ENCODE measurements around the gene HNRNPU.
"Not testable (repeated sequence)": the region's sequence is repeated elsewhere in the genome, so short reads cannot be mapped to it uniquely, and the experiment has no call there.

Gene HNRNPU

DNA sequence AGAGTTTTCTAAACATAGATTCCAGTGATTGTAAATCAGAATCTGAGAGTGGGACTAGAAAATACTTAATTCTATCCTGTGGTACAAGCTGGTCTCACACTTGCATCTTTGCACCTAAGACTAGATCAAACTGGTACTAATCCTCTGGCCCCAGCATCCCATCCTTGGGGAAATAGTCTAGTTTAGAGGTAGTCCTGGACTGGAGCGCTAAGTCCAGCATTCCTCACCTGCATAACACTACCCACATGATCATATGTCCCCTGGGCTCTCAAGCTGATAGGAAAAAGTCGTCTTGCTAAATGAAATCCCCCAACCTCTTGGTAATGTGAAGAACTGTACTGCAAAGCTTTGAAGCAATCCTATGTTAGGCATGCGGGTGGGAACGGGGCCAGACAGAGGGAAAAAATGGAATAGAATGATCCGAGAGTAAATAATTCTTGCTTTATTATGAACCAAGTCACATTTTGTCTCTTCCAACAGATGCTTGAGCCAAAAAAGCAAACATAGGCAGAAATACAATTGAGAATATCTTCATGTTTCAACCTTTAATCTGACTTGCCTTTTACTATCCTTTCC, 24.0 kb downstream of the HNRNPU start:
- DNase-seq (ENCODE audit: low read depth), result no peak

DNA sequence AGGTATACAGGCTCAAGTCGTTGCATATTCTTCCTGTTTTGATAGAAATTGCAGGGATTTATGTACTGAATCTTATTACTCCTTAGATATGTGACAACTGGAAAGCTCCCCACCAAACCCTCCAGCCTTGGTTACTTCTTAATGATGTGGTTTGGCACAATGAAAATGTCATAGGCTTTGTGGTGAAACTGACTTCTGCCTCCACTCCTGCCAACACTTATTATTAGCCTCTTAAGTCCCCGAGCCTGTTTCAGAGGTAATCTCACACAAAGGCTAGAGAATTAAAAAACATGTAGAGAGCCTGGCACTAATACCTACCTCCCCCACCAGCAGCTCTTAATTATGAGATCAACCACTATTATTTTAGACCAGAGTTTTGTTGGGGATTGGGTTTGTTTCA, 24.7 kb downstream of the HNRNPU start:
- no peak for DNase-seq (ENCODE audit: low read depth)

DNA sequence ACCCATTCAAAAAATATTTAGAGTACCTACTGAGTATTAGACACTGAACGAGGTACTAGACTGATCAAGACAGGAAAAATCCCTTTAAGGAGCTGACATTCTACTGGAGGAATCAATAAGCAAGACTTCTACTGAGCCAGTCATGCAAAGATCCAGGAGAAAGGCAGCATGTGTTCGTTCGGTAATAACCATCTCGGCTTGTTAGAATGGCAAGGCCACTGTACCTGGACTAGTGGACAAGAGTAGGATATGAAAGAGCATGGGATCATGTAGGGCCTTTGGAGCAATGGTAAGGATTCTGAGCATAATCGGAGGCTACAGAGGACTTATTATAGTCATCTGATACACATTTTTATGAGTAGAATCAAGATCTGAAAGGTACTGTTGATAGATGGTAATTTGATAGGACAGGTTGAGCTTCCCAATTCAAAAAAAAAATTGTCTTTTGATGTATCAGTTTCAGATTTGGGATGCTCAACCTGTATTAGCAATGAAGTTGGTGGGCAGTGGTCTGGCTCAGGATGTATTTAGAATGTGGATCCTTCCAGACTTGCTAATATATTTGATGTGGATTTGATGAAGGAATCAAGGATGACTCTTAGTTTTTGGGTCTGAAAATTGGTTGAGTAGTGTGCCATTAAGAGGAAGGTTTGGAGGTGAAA, 26.6 kb downstream of the HNRNPU start:
- no peak for DNase-seq (ENCODE audit: low read depth)

DNA sequence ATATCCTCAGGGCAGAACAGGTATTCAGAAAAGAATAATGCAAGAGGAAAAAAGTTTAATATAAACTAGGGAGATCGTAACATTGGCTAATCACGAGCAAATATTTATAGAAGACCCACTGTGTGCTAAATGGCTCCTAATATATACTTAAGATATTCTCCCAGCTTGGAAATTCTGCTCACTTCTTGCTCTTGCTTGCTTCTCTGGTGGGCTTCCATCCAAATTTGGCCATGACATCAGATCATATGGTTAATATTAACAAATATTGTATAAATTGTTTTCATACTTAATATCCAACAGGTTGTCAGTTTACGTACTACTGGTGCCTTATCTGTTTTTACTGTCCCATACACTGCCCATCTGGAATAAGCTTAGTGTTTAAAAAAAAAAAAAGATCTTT, 27.8 kb downstream of the HNRNPU start:
- DNase-seq (ENCODE audit: low read depth), result no peak

DNA sequence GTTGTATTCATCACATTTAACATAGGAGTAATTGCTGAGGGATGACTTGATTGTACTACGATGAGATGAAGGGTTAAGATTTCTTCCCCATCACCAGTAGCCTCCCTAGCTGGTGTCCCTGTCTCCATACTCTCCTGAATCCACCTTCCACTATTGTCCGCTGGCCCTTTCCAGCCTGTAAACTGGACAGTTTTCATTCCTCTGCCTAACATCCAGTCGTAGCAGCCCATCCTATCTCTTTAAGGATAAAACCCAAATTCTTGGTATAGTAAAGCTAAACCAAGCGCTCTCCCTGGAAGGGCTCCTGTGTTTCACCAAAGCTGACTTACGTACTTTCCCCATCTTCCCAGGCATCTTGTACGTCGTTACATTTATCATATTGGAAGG, 28.2 kb downstream of the HNRNPU start:
- no peak for DNase-seq (ENCODE audit: low read depth)

GRCh38 chr1:244835276-244836134, 28.8 kb downstream of the HNRNPU start, which contains the start of gene COX20:
Gene COX20 (plus strand): TSS chr1:244835658. CDS start chr1:244835715, 57 bp downstream.
- DNase-seq (ENCODE audit: low read depth), result peak; percentile 82

DNA sequence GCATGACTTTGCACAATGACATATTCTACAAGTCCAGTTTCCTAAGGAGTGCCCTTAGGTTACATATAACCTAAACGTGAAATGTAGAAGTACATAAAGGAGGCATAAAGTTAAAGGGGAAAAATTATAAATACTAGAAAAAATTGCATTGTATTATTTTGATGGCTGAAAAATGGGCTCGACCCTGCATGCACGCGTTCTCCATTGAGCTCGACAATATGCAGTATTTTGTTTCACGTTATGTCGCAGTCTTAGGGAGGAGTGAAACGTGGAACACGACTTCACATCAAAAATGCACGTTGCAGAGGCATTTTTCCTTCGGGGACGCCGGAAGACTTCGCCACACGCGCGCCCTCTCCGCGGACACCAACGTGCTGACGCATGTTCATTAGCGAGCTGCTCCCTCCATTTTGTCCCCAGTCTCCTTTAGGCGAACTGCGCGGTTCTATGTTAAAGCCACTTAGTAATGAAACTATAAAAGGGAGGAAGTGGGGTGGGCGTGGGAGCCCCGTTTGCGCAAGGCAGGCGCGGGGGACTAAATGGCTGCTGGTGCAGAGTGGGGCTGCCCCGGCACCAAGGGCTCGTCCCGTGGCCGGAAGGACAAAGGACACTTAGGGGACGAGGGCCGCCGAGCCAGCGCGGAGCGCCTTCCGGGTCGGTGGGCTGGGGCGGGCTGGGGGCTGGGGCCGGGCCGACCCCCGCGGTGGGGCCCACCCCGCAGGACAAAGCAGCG, 29.6 kb downstream of the HNRNPU start:
- DNase-seq (ENCODE audit: low read depth), result peak; percentile 89

GRCh38 chr1:244833734-244834542, 30.4 kb downstream of the HNRNPU start:
- DNase-seq (ENCODE audit: low read depth), result peak; percentile 20

DNA sequence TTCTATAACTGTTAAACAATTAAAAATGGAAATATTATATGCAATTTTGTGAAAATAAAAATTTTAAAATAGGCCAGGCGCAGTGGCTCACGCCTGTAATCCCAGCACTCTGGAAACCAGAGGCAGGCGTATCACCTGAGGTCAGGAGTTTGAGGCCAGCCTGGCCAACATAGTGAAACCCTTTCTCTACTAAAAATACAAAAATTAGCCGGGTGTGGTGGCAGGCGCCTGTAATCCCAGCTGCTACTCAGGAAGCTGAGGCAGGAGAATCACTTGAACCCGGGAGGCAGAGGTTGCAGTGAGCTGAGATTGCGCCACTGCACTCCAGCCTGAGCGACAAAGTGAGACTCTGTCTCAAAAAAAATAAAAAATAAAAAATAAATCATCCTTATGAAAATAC, 31.1 kb downstream of the HNRNPU start:
- not testable (repeated sequence) for DNase-seq (ENCODE audit: low read depth)

GRCh38 chr1:244830639-244831038, 33.7 kb downstream of the HNRNPU start:
- no peak for DNase-seq (ENCODE audit: low read depth)

DNA sequence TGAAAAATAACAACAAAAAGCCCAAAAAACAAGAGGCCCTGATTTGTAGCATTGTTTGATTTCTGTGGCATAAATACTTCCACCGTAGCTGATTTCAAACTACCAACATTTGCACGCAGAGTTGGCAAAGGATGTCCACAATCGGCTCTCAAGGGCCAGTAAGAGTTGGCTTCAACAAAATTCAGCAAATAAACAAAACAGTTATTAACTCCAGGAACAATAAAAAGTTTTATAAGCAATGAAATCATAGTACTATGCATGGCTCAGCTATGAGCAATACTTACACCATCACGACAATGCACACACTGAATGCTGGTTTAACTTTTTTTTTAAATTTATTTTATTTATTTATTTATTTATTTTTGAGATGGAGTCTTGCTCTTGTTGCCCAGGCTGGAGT, 37.6 kb downstream of the HNRNPU start:
- no peak for DNase-seq (ENCODE audit: low read depth)

DNA sequence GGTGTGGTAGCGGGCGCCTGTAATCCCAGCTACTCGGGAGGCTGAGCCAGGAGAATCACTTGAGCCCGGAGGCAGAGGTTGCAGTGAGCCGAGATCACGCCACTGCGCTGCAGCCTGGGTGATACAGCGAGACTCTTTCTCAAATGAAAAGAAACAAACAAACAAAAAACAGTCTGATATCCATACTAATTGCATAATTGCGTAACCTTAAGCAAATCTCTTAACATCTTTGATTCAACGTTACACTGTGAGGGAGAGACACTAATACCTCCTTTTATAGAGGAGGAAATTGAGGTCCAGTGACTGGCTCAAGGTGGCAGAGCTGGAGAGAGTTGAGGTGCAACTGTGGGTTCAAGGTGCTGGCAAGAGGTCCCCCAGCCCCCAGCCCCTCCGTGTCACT, 41.5 kb downstream of the HNRNPU start:
- DNase-seq (ENCODE audit: low read depth), result no peak

DNA sequence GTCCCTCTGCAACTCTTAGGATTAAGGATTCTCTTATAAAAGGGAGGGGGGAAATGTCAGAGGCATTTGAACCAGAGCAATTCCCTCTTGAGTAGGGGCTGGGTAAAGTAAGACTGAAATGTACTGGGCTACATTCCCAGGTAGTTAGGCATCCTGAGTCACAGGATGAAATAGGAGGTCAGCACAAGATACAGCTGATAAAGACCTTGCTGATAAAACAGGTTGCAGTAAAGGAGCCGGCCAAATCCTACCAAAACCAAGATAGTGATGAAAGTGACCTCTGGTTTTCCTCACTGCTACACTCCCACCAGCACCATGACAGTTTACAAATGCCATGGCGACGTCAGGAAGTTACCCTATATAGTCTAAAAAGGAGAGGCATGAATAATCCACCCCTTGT, 43.2 kb downstream of the HNRNPU start:
- DNase-seq (ENCODE audit: low read depth), result no peak

- DNase-seq (ENCODE audit: low read depth), result no peak
Observed at GRCh38 chr1:244820131-244820530, 44.2 kb downstream of the HNRNPU start.

DNA sequence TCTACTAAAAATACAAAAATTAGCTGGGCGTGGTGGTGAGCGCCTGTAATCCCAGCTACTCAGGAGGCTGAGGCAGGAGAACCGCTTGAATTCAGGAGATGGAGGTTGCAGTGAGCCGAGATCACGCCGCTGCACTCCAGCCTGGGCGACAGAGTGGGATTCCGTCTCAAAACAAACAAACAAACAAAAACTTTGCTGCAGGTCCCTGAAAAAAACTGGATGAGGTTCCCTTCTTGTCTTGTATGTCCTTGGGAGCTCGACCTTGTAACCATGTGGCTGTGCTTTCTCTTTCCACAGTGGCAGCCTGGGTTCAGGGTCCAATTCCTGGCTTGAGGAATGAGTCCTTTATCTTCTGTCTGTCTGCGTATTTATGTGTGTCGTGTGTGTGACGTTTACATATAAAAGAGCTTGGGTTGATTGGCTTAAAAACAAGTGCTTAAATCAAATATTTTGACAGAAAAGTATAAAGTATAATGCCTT, 46.9 kb downstream of the HNRNPU start:
- DNase-seq (ENCODE audit: low read depth), result no peak

DNA sequence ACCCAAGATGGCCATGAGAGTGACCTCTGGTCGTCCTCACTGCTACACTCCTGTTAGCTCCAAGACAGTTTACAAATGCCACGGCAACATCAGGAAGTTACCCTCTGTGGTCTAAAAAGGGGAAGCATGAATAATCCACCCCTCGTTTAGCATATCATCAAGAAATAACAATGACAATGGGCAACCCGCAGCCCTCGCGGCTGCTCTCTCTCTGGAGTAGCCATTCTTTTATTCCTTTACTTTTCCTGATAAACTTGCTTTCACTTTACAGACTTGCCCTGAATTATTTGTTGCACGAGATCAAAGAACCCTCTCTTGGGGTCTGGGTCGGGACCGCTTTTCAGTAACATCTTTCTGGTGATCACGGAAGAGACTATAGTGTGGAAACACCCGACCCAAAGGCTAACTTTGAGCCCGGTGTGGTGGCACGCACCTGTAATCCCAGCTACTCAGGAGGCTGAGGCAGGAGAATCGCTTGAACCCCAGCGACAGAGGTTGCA, 48.7 kb downstream of the HNRNPU start:
- DNase-seq (ENCODE audit: low read depth), result no peak

DNA sequence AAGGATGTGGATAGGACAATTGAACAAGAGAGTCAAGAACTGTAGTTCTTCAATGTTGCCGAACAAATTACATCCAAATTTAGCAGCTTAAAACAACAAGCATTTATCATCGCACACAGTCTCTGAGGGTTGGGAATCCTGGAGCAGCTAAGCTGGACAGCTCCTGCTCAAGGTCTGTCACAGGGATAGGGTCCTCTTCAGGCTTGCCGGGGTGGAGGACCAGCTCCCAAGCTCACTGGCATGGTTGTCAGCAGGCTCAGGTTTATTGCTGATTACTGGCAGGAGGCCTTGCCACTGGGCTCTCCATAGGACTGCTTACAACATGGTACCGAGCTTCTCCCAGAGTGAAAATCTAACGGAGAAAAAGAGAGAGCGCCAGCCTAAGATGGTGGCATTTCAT, 51.0 kb downstream of the HNRNPU start:
- DNase-seq (ENCODE audit: low read depth), result no peak

- DNase-seq (ENCODE audit: low read depth), result no peak
Observed at GRCh38 chr1:244810221-244810620, 54.1 kb downstream of the HNRNPU start.

GRCh38 chr1:244807138-244807537, 57.2 kb downstream of the HNRNPU start:
- DNase-seq (ENCODE audit: low read depth), result no peak

DNA sequence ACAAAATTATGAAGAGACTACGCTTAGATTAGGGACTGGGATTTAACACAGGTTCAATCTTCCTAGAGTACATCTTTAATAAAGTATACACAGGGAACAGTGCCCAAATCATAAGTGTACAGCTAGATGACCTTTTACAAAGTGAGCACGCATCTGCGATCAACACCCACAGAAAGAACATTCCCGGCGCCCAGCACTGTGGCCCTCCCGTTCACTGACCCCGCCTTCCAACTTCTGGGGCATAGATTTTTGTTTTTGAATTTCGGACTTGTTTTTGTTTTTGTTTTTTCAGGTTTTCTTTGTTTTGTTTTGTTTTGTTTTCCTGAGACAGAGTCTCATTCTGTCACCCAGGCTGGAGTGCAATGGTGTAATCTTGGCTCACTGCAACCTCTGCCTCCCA, 59.5 kb downstream of the HNRNPU start:
- no peak for DNase-seq (ENCODE audit: low read depth)

DNA sequence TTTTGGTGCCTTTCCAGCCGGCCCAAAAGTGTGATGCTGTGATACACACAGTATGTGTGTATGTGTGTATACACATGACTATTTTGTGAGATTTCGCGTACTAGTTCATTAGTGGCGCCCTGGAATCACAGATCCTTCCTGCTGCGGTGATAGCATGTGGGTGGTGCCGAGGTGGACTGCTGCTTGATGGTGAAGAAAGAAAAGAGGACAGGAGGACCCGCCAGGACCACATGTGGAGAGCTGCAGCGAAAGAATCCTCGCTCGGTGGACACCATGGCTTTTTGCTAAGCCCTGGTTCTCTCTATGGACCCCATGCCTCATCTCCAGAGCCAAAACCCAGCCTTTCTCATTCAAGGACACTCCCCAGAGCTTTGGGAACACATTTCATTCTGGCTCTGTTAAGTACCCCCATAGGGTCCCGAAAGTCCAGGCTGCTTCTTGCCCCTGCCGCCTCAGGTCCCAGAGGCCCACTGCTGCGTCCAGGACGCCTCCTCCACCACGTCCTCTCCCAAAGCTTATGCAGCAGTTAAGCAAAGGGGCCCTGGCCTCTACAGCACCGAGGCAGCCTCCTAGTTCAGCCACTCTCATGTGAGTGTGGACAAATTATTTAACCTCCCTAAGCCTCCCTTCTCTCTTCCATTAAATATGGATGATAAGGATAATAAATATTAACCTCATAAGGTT, 61.6 kb downstream of the HNRNPU start:
- DNase-seq (ENCODE audit: low read depth), result no peak

Data from activated T-cell treated with anti-CD3 and anti-CD28 coated beads for 48 hours (primary cell).